Tibial nerve (tissue), 3 donors: ENCODE results near the gene CAPN13.

ENCODE experiments used
- CTCF ChIP-seq, 5 experiments: fragments of 200-600 bp in 3 of 5; fragments of 450-650 bp in 2 of 5; sonication (generic) in 3 of 5; IDR thresholded peaks; one replicate each; pipeline ENCODE4 v1.5.1; 2016 to 2019; ENCODE audit warnings: antibody characterized with exemption in 5 of 5, mild to moderate bottlenecking in 3 of 5, moderate library complexity in 2 of 5
- POLR2A ChIP-seq, 2 donors: fragments of 450-650 bp; IDR thresholded peaks; one replicate each; pipeline ENCODE4 v1.6.1; 2017; ENCODE audit warnings: antibody characterized with exemption in 2 of 2, mild to moderate bottlenecking in 2 of 2, moderate library complexity in 2 of 2

- TF ChIP-seq CTCF (IDR thresholded peaks at IDR 0.05) (no peak), POLR2A (IDR thresholded peaks at IDR 0.05) (no peak)
These were observed 92.2 kb downstream of the CAPN13 start for GRCh38 chr2:30714811-30715709.
